NCI-H2081 (cell line): ENCODE measurements around the gene SYNDIG1.

Source experiments
- DNase-seq, 2 experiments: peaks; one replicate each; lab custom pipeline; 2025; lab: John Stamatoyannopoulos, UW

The SYNDIG1 gene

GRCh38 chr20:24448170-24448569, 21.3 kb upstream of the SYNDIG1 start:
- DNase-seq = no peak

DNA sequence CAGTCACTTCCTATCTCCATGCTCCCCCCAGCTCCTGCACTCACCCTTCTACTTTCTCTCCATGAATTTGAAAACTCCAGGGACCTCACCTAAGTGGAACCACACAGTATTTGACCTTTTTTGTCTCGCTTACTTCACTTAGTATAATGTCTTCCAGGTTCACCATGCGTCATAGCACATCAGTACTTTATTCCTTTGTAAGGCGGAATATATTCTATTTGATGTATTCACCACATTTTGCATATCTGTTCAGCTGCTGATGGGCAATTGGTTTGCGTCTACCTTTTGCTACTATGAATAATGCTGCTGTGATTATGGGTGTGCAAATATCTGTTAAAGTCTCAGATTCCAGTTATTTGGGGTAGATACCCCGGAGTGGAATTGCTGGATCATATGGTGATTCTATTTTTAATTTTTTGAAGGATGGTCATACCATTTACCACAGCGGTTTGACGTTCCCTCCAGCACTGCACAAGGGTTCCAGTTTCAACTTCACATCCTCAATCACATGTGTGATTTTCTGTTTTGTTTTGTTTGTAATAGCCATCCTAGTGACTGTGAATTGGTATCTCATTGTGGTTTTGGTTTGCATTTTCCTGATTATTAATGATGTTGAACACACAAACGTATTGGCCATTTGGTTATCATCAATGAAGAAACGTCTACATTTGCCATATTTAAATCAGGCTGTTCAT, 20.3 kb upstream of the SYNDIG1 start:
- no peak for DNase-seq

- DNase-seq = no peak
These were observed 19.3 kb upstream of the SYNDIG1 start for GRCh38 chr20:24450177-24450576.

- DNase-seq = no peak
These were observed 18.6 kb upstream of the SYNDIG1 start for GRCh38 chr20:24450624-24451376.

DNA sequence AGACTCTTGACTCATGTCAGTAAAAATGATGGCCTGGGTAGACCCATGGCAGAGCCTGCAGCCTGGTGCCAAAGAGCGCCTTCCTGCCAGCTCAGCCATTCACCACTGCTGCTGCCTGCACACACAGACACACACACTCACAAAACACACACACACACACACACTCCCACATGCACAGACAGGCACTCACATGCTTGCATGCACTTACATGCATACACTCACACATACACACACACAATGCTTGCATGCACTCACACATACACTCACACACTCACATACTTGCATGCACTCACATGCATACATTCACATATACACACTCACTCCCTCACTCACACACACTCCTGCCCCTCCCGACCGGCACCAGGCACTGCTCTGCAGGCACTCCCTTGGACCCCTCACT, 18.0 kb upstream of the SYNDIG1 start:
- no peak for DNase-seq

- no peak for DNase-seq
These were observed 17.4 kb upstream of the SYNDIG1 start for GRCh38 chr20:24452016-24452415.

GRCh38 chr20:24452498-24453127, 16.8 kb upstream of the SYNDIG1 start:
- no peak for DNase-seq

DNA sequence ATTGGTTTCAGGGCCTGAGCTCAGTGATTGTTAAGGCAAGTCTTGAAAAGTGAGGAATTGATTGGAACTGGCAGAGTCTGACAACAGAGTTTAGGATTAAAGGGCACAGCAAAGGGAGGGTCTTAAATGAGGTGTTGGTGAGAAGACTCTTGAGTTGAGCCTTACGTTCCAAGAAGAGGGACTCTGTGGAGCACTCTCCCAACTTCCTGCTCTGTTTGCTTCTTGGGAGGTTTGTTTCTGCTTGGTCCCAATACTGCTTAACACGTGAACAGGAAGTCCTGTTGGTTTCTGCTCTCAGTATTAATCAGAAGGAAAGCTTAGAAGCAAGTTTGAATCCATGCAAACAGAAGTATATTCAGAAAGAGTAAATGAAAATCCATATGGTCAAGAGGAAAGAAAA, 15.6 kb upstream of the SYNDIG1 start:
- DNase-seq = no peak

DNA sequence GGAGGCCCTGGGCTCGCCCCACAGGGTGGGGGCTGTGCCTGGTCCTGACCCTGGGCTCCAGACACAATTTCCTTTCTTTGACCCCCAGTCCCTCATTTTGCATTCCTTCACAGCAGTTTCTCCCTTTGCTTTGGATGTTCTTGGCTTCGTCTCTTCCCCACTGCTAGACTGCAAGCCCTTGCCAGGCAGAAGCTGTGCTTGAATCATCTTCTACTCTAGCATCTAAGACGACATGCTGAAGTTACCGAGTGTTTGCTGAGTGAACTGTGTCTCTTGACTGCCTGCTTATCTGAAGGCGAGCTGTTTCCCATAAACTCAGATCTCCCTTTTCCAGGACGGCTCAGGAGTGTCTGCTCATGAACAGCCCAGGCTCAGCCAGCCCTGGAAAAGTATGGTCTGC, 14.3 kb upstream of the SYNDIG1 start:
- DNase-seq = no peak

GRCh38 chr20:24456398-24456781, 13.0 kb upstream of the SYNDIG1 start:
- no peak for DNase-seq

GRCh38 chr20:24458436-24458835, 11.0 kb upstream of the SYNDIG1 start:
- DNase-seq = no peak

DNA sequence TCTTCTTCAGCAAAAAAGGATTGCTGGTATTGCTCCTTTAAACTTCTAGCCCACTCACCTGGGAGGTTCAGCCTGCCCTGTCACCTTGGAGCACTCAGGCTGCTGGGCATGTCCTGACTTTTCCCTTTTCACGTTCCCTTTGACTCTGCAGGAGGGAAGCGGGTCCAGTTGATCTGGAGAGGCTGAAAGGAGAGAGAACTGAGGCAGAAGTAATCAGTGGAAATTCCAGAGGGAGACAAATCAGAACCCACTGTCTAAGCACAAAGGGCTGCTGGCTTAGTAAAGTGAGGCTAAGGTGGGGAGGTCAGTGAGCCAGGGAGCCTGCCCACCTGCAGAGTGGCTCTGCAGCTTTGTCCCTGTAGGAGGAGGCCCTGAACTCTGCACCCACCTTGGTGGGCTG, 9.7 kb upstream of the SYNDIG1 start:
- DNase-seq = no peak

DNA sequence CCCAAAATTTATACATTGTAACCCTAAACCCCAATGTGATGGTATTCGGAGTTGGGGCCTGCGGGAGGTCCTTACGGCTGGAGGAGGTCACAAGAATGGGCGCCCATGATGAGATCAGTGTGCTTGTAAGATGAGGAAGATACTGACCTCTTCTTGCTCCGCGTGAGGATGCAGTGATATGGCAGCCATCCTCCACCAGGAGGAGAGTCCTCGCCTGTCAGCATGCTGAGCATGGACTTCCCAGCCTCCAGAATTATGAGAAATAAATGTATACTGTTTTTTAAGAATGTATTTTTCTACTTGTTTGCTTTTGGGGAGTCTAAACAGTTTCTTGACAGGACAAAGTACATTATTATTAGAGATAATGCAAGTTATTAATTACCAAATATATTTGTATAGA, 8.7 kb upstream of the SYNDIG1 start:
- no peak for DNase-seq

DNA sequence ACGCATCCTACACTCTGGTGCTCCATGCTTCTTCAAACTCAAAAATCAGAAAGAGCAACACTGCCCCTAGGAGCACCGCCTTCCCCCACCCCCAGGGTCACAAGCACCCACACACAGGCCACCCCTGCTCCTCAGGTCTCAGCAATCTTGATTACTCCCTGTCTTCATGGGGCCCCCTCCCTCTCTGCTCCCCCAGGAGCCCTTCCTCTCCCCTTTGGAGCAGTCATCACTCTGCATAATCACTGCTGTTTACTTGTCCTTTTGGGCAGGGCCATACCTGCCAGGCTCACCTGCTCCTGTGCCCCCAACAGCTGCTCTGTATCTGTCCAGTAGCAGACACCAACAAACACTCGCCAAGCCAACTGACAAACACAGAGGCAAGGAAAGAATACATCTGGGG, 7.6 kb upstream of the SYNDIG1 start:
- DNase-seq = no peak

DNA sequence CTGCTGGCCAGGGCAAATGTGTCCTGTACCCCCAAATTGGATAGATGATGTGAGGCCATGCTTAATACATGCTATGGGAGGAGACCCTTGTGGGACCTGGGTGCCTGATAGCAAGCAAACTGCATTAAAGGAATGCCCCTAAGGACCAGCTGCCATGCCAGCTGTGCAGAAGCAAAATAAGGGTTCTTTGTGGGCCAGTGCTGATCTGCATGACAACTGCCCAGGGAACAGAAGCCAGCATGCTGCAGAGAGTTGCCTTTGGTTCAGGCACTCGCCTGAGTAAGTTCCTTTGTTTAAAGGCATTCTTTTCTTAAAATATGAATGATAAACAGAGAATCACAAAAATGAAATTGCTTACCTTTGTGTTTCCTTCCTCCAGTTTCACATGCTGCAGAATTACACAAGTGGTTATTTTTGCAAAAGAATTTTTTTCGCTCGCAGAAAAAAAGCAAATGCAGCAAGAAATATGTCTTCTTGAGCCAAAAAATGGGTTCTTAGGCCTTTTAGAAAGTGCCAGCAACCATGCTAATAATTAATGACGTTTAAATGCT, 6.9 kb upstream of the SYNDIG1 start:
- no peak for DNase-seq

DNA sequence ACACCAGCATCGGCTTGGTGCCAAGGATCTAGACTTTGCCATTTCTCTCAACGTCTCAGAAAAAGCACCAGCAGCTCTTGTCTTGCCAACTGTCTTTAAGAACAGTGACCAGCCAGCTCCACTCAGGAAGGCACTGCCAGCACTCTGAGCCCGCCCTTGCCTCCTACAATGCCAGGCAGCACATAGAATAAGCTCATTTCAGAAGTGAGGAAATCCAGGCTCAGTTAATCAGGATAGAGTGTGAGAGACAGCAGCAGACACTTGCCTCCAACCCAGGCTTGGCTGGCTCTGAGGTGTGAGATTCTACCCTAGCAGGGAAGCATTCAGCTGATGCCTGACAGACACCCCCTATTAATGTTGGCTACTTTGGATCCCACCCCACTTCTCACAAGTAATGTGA, 4.3 kb upstream of the SYNDIG1 start:
- DNase-seq = no peak

DNA sequence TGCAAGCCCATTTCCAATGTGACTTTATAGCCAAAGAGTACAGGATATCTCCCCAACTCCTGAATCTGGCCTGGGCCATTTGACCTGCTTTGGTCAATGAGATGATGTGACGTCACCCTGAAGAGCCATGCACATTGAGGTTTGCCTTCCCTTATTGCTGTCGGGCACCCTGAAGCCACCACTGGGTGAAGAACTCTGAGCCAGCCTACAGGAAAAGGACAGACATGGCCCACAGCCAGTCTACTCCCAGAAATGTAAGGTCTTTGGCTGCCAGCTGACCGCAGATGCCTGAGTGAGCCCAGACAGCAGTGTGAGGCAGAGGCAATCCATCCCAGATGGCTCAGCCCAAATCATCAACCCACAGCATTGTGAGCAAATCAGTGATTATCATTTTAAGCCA, 3.7 kb upstream of the SYNDIG1 start:
- DNase-seq = no peak

GRCh38 chr20:24468401-24469115, 871 bp upstream of the SYNDIG1 start:
- DNase-seq = no peak

GRCh38 chr20:24469894-24470745, 691 bp downstream of the SYNDIG1 start:
- DNase-seq = no peak

GRCh38 chr20:24470746-24471582, 1.5 kb downstream of the SYNDIG1 start:
- DNase-seq = no peak

DNA sequence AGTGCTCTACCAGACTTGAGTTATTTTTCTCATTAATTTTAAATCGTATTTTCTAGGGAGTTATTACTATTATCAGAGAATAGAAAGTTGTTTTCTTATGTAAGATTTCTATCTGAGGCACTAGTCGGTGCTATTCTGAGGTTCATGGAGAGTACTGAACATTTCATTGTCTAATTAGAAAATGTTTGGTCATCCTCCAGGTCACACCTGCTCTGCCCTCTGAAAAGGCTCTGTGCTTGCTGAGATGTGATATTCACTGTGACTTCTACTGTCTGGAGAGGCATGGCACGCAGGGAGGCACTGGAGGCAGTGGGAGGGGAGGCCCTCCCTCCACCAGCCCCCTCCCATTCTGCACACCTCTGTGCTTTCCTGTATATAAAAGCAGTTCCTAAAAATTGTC, 3.0 kb downstream of the SYNDIG1 start:
- DNase-seq = no peak
